Measurements from ENCODE around the gene VAV3.
"Not testable (repeated sequence)": the region's sequence is repeated elsewhere in the genome, so short reads cannot be mapped to it uniquely, and the experiment has no call there.

Gene VAV3

GRCh38 chr1:107894605-107895004 lies 70.4 kb downstream of the VAV3 start:
- Histone ChIP-seq H3K4me3 (no peak overlapping the region), H3K27ac (no peak overlapping the region)
- TF ChIP-seq, protein P1, sequence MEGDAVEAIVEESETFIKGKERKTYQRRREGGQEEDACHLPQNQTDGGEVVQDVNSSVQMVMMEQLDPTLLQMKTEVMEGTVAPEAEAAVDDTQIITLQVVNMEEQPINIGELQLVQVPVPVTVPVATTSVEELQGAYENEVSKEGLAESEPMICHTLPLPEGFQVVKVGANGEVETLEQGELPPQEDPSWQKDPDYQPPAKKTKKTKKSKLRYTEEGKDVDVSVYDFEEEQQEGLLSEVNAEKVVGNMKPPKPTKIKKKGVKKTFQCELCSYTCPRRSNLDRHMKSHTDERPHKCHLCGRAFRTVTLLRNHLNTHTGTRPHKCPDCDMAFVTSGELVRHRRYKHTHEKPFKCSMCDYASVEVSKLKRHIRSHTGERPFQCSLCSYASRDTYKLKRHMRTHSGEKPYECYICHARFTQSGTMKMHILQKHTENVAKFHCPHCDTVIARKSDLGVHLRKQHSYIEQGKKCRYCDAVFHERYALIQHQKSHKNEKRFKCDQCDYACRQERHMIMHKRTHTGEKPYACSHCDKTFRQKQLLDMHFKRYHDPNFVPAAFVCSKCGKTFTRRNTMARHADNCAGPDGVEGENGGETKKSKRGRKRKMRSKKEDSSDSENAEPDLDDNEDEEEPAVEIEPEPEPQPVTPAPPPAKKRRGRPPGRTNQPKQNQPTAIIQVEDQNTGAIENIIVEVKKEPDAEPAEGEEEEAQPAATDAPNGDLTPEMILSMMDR (IDR thresholded peaks at IDR 0.05) = no peak
- no peak for DNase-seq (ENCODE audit: low spot score)

DNA sequence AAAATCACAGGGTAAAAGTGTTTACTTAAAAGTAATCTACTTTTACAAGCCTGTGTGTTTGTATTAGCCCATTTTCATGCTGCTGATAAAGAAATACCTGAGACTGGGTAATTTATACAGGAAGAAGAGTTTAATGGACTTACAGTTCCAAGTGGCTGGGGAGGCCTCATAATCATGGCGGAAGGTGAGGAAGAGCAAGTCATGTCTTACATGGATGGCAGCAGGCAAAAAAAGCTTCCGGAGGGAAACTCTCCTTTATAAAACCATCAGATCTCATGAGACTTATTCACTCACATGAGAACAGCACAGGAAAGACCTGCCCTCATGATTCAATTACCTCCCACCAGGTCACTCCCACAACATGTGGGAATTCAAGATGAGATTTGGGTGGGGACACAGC lies 71.6 kb downstream of the VAV3 start:
- not testable (repeated sequence) for DNase-seq (ENCODE audit: low spot score); H3K4me3 ChIP-seq; H3K27ac ChIP-seq

GRCh38 chr1:107889524-107889923 lies 75.5 kb downstream of the VAV3 start:
- DNase-seq (ENCODE audit: low spot score) = no peak
- TF ChIP-seq, protein P1 (IDR thresholded peaks at IDR 0.05) = no peak
- Histone ChIP-seq H3K27ac (no peak overlapping the region), H3K4me3 (no peak overlapping the region)

GRCh38 chr1:107883562-107883961 lies 81.4 kb downstream of the VAV3 start:
- DNase-seq (ENCODE audit: low spot score) = no peak
- no peak overlapping the region for H3K27ac ChIP-seq
- TF ChIP-seq, protein P1 (IDR thresholded peaks at IDR 0.05) = no peak
- H3K4me3 ChIP-seq = no peak overlapping the region

GRCh38 chr1:107879927-107880326 lies 85.1 kb downstream of the VAV3 start:
- no peak for DNase-seq (ENCODE audit: low spot score)
- TF ChIP-seq, protein P1 (IDR thresholded peaks at IDR 0.05) = no peak
- H3K4me3 ChIP-seq = no peak overlapping the region
- H3K27ac ChIP-seq = no peak overlapping the region

DNA sequence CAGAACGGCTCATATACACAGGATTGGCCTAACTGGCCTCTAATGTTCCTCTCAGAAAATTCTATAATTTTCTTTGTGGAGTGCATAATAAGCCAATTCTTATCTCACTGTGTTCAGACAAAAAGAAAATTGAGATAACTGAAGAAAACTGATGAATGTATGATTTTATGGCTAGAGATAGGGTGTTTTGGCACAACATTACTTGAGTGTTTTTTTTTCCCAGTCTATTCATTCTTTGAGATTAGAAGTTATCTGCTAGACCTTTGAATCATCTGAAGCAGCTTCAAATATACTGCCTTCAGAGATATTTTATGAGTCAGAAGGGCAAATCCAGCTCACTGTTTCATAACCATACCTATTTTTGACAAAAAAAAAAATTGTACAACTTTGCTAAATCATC lies 85.6 kb downstream of the VAV3 start:
- no peak for DNase-seq (ENCODE audit: low spot score)
- Histone ChIP-seq H3K27ac (no peak overlapping the region), H3K4me3 (no peak overlapping the region)
- TF ChIP-seq, protein P1 (IDR thresholded peaks at IDR 0.05) = no peak

DNA sequence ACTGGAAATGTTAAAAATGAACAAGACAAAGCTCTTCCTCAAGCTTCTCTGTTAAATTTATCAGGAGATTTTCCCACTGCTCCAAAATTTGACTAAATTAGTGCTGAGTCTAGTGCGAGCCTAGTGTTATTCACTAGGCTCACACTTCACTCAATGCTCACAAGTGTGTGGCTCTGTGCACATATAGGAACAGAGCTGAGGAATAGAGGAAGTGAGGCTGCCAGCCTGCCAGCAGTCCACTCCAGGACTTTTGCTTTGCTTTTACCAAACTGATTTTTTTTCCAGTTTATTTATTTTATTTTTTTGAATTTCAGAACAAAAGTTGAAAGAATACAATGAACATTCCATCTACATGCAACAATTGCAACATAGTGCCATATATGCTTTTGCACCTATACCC lies 87.2 kb downstream of the VAV3 start:
- H3K27ac ChIP-seq = no peak overlapping the region
- TF ChIP-seq, protein P1 (IDR thresholded peaks at IDR 0.05) = no peak
- DNase-seq (ENCODE audit: low spot score) = no peak
- no peak overlapping the region for H3K4me3 ChIP-seq

DNA sequence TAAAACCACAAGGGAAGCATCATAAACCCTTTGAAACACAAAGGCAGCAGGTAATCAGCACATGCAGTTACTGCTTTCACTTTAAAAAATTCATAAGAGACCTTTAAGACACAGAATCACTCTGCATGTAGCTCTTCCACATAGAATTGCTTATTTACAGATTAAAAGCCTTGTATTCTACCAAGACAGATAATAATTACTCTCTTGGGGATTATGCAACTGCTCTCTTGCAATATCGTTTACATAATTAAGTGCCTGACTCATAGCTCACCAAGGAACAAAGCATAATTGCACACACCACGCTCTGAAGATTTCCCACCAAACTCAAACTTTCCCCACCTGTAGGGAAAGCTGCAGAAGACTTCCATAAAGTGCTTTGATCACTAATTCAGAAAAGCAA lies 87.9 kb downstream of the VAV3 start:
- no peak overlapping the region for H3K27ac ChIP-seq
- H3K4me3 ChIP-seq = no peak overlapping the region
- TF ChIP-seq, protein P1 (IDR thresholded peaks at IDR 0.05) = no peak
- DNase-seq (ENCODE audit: low spot score) = no peak
